Muscle layer of duodenum (tissue), 2 donors: ENCODE data around the gene RNF44.
"Not testable (repeated sequence)": the region's sequence is repeated elsewhere in the genome, so short reads cannot be mapped to it uniquely, and the experiment has no call there.

ENCODE experiments used
- H3K27ac ChIP-seq: one replicate; pipeline ENCODE4 v1.7.0; 2013; ENCODE audit warnings: mild to moderate bottlenecking, low read length
- H3K27me3 ChIP-seq: one replicate; pipeline ENCODE4 v1.7.0; 2013; ENCODE audit warnings: low read depth, mild to moderate bottlenecking, control low read depth, low read length
- H3K36me3 ChIP-seq, 2 donors: one replicate each; pipeline ENCODE4 v1.7.0; 2013; ENCODE audit warnings: low read length in 2 of 2, control low read depth in 1 of 2, mild to moderate bottlenecking in 1 of 2; ENCODE audit not compliant: insufficient read depth in 2 of 2, control insufficient read depth in 1 of 2
- H3K4me1 ChIP-seq, 2 donors: one replicate each; pipeline ENCODE4 v1.7.0; 2013; ENCODE audit warnings: low read length in 2 of 2, mild to moderate bottlenecking in 2 of 2, control low read depth in 1 of 2, moderate library complexity in 1 of 2; ENCODE audit not compliant: insufficient read depth in 2 of 2, control insufficient read depth in 1 of 2
- H3K4me3 ChIP-seq, 2 donors: one replicate each; pipeline ENCODE4 v1.7.0; 2013; ENCODE audit warnings: low read length in 2 of 2, low read depth in 1 of 2, mild to moderate bottlenecking in 1 of 2
- H3K9me3 ChIP-seq, 2 donors: one replicate each; pipeline ENCODE4 v1.7.0; 2013; ENCODE audit warnings: low read length in 2 of 2, control low read depth in 1 of 2, mild to moderate bottlenecking in 1 of 2; ENCODE audit not compliant: control insufficient read depth in 1 of 2
- donor health status: healthy.

RNF44 gene

GRCh38 chr5:176487160-176487559 lies 50.0 kb downstream of the RNF44 start:
- not testable (repeated sequence) for H3K4me1 ChIP-seq, H3K9me3 ChIP-seq, H3K4me3 ChIP-seq, H3K27ac ChIP-seq, H3K27me3 ChIP-seq
- H3K36me3 ChIP-seq = peaks cover 27 to 55% of the 10 kb centered on the region in 2 donors

DNA sequence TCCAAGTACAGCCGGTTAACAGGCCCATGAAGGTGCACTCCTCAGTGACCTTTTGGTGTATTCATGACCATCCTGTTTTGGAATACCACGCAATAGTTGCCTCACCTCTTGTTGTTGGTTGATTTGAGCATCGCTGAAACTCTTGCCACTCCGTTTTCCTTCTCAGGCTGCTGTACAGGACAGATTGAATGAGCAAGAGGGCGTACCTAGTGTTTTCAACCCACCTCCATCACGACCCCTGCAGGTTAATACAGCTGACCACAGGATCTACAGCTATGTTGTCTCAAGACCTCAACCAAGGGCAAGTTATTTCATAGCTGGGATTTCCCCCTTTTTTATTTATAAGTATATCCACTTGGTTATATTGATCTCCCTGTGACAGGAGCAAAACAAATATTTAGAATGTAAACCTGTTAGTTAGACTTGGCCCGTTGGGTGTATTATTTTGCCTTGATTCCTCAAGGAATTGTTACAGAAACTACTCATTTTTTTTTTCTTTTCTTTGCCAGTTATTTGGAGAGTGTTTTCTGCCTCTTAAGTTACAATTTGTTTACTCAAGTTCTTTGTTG lies 50.9 kb downstream of the RNF44 start:
- H3K27me3 ChIP-seq = no peaks in the 10 kb centered on the region
- no peak overlapping the region for H3K4me3 ChIP-seq
- peaks cover 18 to 54% of the 10 kb centered on the region in 2 donors for H3K36me3 ChIP-seq
- no peaks in the 10 kb centered on the region for H3K4me1 ChIP-seq
- H3K9me3 ChIP-seq = no peaks in the 10 kb centered on the region
- H3K27ac ChIP-seq = no peak overlapping the region

GRCh38 chr5:176485176-176485575 lies 52.0 kb downstream of the RNF44 start:
- H3K36me3 ChIP-seq = peaks cover 12 to 48% of the 10 kb centered on the region in 2 donors

GRCh38 chr5:176481711-176482110 lies 55.5 kb downstream of the RNF44 start:
- Histone ChIP-seq H3K4me1 (no peaks in the 10 kb centered on the region), H3K9me3 (no peaks in the 10 kb centered on the region), H3K4me3 (no peak overlapping the region), H3K27me3 (no peaks in the 10 kb centered on the region), H3K27ac (no peak overlapping the region), H3K36me3 (peaks cover 20% of the 10 kb centered on the region in 2 donors)

More at GRCh38 chr5:176485176-176485575, 52.0 kb downstream of the RNF44 start:
- H3K4me1 ChIP-seq = no peaks in the 10 kb centered on the region
- H3K27ac ChIP-seq = no peak overlapping the region
- no peak overlapping the region for H3K4me3 ChIP-seq
- no peaks in the 10 kb centered on the region for H3K9me3 ChIP-seq
- H3K27me3 ChIP-seq = no peaks in the 10 kb centered on the region
